Endothelial cell of umbilical vein (primary cell): ENCODE results near the gene LARGE1. TPM values are rescaled to one million over a fixed set of nuclear protein-coding genes. Genes with fewer than 3 reads are reported as not detected.

Experiments
- BruUV-seq: library from RNA; stranded (reverse); fragments of 400-500 nt; replicated peaks from 2 replicates; lab custom pipeline; 2021; lab: Mats Ljungman, UMichigan
- CTCF ChIA-PET: fragments of 300-600, 350-600 bp; sonication (Branson Sonifier 250); formaldehyde crosslinking; loops from one replicate; lab custom pipeline; 2021; ENCODE audit warnings: antibody characterized with exemption, inconsistent platforms; lab: Charles Lee
- POLR2A ChIA-PET: fragments of 300-600, 350-600 bp; sonication (Branson Sonifier 250); formaldehyde crosslinking; loops from one replicate; lab custom pipeline; 2021; ENCODE audit warnings: antibody characterized with exemption, inconsistent platforms; lab: Charles Lee
- DNase-seq: peaks from one replicate; pipeline ENCODE4 v3.0.0-alpha.2; 2011; ENCODE audit warnings: low read depth, low spot score
- FAIRE-seq: peaks from 2 replicates; lab custom pipeline; 2011; peaks lifted over from hg19 to GRCh38; lab: Jason Lieb, UNC
- H2AFZ ChIP-seq: 2 replicates; pipeline ENCODE4 v1.6.0; 2012; ENCODE audit warnings: low read depth, low read length, control low read depth, inconsistent platforms
- H3K27ac ChIP-seq: 2 replicates; pipeline ENCODE4 v1.5.1; 2011; ENCODE audit warnings: low read depth, mild to moderate bottlenecking, control low read depth, low read length, moderate library complexity; ENCODE audit not compliant: insufficient read depth
- H3K27me3 ChIP-seq, 2 experiments: 2 replicates each; pipeline versions ENCODE4 v1.6.0 to v1.6.1; 2011; ENCODE audit warnings: low read length in 2 of 2, mixed read lengths in 1 of 2; ENCODE audit not compliant: control insufficient read depth in 2 of 2, insufficient read depth in 2 of 2
- H3K36me3 ChIP-seq, 2 experiments: 2 replicates in 1 of 2; 3 replicates in 1 of 2; pipeline ENCODE4 v1.5.1; 2011; ENCODE audit warnings: low read length in 2 of 2, mild to moderate bottlenecking in 1 of 2, moderate library complexity in 1 of 2; ENCODE audit not compliant: control insufficient read depth in 2 of 2, insufficient read depth in 2 of 2; ENCODE audit errors: extremely low read depth in 1 of 2
- H3K4me1 ChIP-seq: 3 replicates; pipeline ENCODE4 v1.5.1; 2011; ENCODE audit warnings: mild to moderate bottlenecking, low read length; ENCODE audit not compliant: control insufficient read depth, insufficient read depth; ENCODE audit errors: extremely low read depth
- H3K4me2 ChIP-seq: 2 replicates; pipeline ENCODE4 v1.6.1; 2011; ENCODE audit warnings: low read length, control low read depth, mixed read lengths; ENCODE audit not compliant: insufficient read depth
- H3K4me3 ChIP-seq, 3 experiments: fragments of 200-600 bp in 1 of 3; sonication (generic), shearing (Covaris generic) in 1 of 3; replicated peaks in 1 of 3; 2 replicates each; pipeline ENCODE4 v1.5.1; 2011 to 2016; ENCODE audit warnings: control low read depth in 3 of 3, low read length in 3 of 3, mild to moderate bottlenecking in 2 of 3, inconsistent platforms in 1 of 3, low read depth in 1 of 3, moderate library complexity in 1 of 3; ENCODE audit not compliant: insufficient read depth in 1 of 3
- H3K79me2 ChIP-seq: 2 replicates; pipeline ENCODE4 v1.6.0; 2012; ENCODE audit warnings: low read length, inconsistent platforms; ENCODE audit not compliant: control insufficient read depth, insufficient read depth
- H3K9ac ChIP-seq: replicated peaks from 2 replicates; pipeline ENCODE3; 2011; ENCODE audit warnings: low read length, control low read depth; ENCODE audit not compliant: insufficient read depth; ENCODE audit errors: extremely low read depth
- H3K9me1 ChIP-seq: replicated peaks from 3 replicates; pipeline ENCODE4 v1.6.0; 2011; ENCODE audit warnings: mild to moderate bottlenecking, low read length; ENCODE audit not compliant: control insufficient read depth, insufficient read depth; ENCODE audit errors: extremely low read depth
- H3K9me3 ChIP-seq: replicated peaks from 2 replicates; pipeline ENCODE4 v1.5.1; 2012; ENCODE audit warnings: low read length, inconsistent platforms; ENCODE audit not compliant: control insufficient read depth, insufficient read depth
- H4K20me1 ChIP-seq: replicated peaks from 2 replicates; pipeline ENCODE3; 2011; ENCODE audit warnings: mild to moderate bottlenecking, low read length; ENCODE audit not compliant: control insufficient read depth, insufficient read depth; ENCODE audit errors: extremely low read depth
- CTCF ChIP-seq, 2 donors: IDR thresholded peaks; 1 replicate in 1 of 2; 2 replicates in 1 of 2; pipeline ENCODE4 v1.5.1; 2011; ENCODE audit warnings: low read length in 2 of 2, mild to moderate bottlenecking in 2 of 2, moderate library complexity in 2 of 2, control low read depth in 1 of 2, inconsistent platforms in 1 of 2, low read depth in 1 of 2; ENCODE audit not compliant: insufficient read depth in 1 of 2; ENCODE audit errors: extremely low read depth in 1 of 2
- EZH2 ChIP-seq: IDR thresholded peaks from 2 replicates; pipeline ENCODE4 v1.6.1; 2012; ENCODE audit warnings: borderline replicate concordance, low read depth, mild to moderate bottlenecking, moderate library complexity, low read length, inconsistent platforms; ENCODE audit not compliant: severe bottlenecking
- FOS ChIP-seq: IDR thresholded peaks from 2 replicates; pipeline ENCODE4 v1.6.1; 2011; ENCODE audit warnings: mild to moderate bottlenecking, low read length, moderate library complexity, borderline replicate concordance; ENCODE audit not compliant: insufficient read depth
- GATA2 ChIP-seq: IDR thresholded peaks from 2 replicates; pipeline ENCODE4 v1.7.0; 2011; ENCODE audit warnings: low read depth, mild to moderate bottlenecking, moderate library complexity, mixed read lengths, low read length; ENCODE audit not compliant: insufficient read length, insufficient read depth
- JUN ChIP-seq: IDR thresholded peaks from 2 replicates; pipeline ENCODE4 v1.6.1; 2011; ENCODE audit warnings: borderline replicate concordance, low read depth; ENCODE audit not compliant: insufficient read length, insufficient read depth
- MAX ChIP-seq: IDR thresholded peaks from 2 replicates; pipeline ENCODE4 v1.6.1; 2011; ENCODE audit not compliant: insufficient read depth, insufficient read length
- MYC ChIP-seq: IDR thresholded peaks from one replicate; pipeline ENCODE4 v1.6.1; 2011; ENCODE audit warnings: mild to moderate bottlenecking, low read depth, low read length
- POLR2A ChIP-seq: IDR thresholded peaks from 2 replicates; pipeline ENCODE4 v1.6.1; 2012; ENCODE audit warnings: low read depth, mild to moderate bottlenecking, control low read depth, low read length
- POLR2AphosphoS5 ChIP-seq: IDR thresholded peaks from 2 replicates; pipeline ENCODE4 v1.6.1; 2012; ENCODE audit warnings: low read depth, mild to moderate bottlenecking, control low read depth, low read length, moderate library complexity; ENCODE audit not compliant: insufficient read depth
- dilution Hi-C: fragments of 300-500 bp; cut with MboI; formaldehyde crosslinking; loops from one replicate; pipeline ENCODE4 v1.15.0; 2019; ENCODE audit warnings: low sequenced_read_pairs; ENCODE audit not compliant: extremely low pct_ligation_motif_present
- intact Hi-C: fragments of 100-400 bp; cut with micrococcal nuclease; formaldehyde crosslinking; loops from one replicate; pipeline ENCODE4 v1.10.0; 2022
- polyA plus RNA-seq, 4 experiments: library from polyadenylated mRNA; depleted of rRNA in 3 of 4; stranded (reverse) in 3 of 4; unstranded in 1 of 4; fragments of >200 nt; gene quantifications; 2 replicates each; pipeline versions ENCODE4 v1.2.1 to v1.2.3, GENCODE V29; 2011 to 2012; ENCODE audit warnings: missing spikeins in 1 of 4
- total RNA-seq: library from RNA; stranded (reverse); gene quantifications from 2 replicates; pipeline ENCODE4 v1.2.3, GENCODE V29; 2021

Gene LARGE1
- total and polyA plus RNA-seq, 2 donors (not counting 3 experiments of a cell fraction or from before 2014, with no cell fraction given) = 0.95 to 4.4 TPM

GRCh38 chr22:33597274-33597985 lies 322.8 kb downstream of the LARGE1 start:
- dilution Hi-C loops (no loop called here), intact Hi-C loops (no loop called here)
- no peaks in the 10 kb centered on the region for H3K9me1 ChIP-seq
- DNase-seq (no peak), FAIRE-seq (no peak)
- peaks cover 6% of the 10 kb centered on the region for H3K9me3 ChIP-seq
- no peak overlapping the region for H3K4me3 ChIP-seq
- no peak overlapping the region for H3K9ac ChIP-seq
- no peaks in the 10 kb centered on the region for H3K36me3 ChIP-seq
- H3K4me2 ChIP-seq = no peak overlapping the region
- no peak for TF ChIP-seq POLR2AphosphoS5
- no peak for TF ChIP-seq JUN
- no peak for TF ChIP-seq CTCF (IDR thresholded peaks at IDR 0.05; ENCODE audit: extremely low read depth in 1 of 2, insufficient read depth in 1 of 2, low read depth in 1 of 2, low read length in 2 of 2)
- H4K20me1 ChIP-seq = no peaks in the 10 kb centered on the region
- no TSS peak for BruUV-seq
- CTCF ChIA-PET = no interaction called here
- H3K27me3 ChIP-seq = no peaks in the 10 kb centered on the region
- no peak overlapping the region for H3K27ac ChIP-seq
- H2AFZ ChIP-seq = no peak overlapping the region
- POLR2A ChIA-PET = no interaction called here
- H3K79me2 ChIP-seq = no peaks in the 10 kb centered on the region
- no peaks in the 10 kb centered on the region for H3K4me1 ChIP-seq

DNA sequence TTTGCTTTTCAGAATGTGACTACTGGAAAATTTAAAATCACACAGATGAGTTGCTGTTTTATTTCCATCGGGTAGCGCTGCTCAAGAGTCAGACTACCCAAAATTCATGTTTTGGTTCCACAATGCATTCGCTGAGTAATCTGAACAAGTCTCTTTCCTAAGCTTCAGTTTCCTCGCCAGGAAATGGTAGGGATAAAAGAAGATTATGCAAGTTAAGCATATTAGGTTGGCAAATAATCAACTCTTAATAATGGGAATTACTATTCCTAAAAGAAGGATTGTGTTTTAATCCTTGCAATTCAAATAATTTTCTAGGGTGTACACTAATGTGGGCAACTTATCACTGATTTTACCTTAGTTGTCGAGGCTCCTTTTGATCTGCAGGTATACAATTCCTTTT lies 326.5 kb downstream of the LARGE1 start:
- H3K9ac ChIP-seq = no peak overlapping the region
- no peak overlapping the region for H2AFZ ChIP-seq
- peaks cover 3% of the 10 kb centered on the region for H3K9me3 ChIP-seq
- H3K27ac ChIP-seq = no peak overlapping the region
- intact Hi-C loops = no loop called here
- DNase-seq (no peak), FAIRE-seq (no peak)
- H3K4me1 ChIP-seq = no peaks in the 10 kb centered on the region
- CTCF ChIA-PET = no interaction called here
- H3K27me3 ChIP-seq = no peaks in the 10 kb centered on the region
- dilution Hi-C loops = no loop called here
- H3K4me2 ChIP-seq = no peak overlapping the region
- no peaks in the 10 kb centered on the region for H3K79me2 ChIP-seq
- BruUV-seq = no TSS peak
- no peak overlapping the region for H3K4me3 ChIP-seq
- H3K9me1 ChIP-seq = no peaks in the 10 kb centered on the region
- no peaks in the 10 kb centered on the region for H4K20me1 ChIP-seq
- POLR2A ChIA-PET = no interaction called here
- TF ChIP-seq EZH2 = no peak
- TF ChIP-seq POLR2A = no peak
- no peak for TF ChIP-seq MYC
- TF ChIP-seq FOS = no peak
- TF ChIP-seq GATA2 = no peak
- no peak for TF ChIP-seq JUN
- no peak for TF ChIP-seq POLR2AphosphoS5
- no peak for TF ChIP-seq CTCF (IDR thresholded peaks at IDR 0.05; ENCODE audit: extremely low read depth in 1 of 2, insufficient read depth in 1 of 2, low read depth in 1 of 2, low read length in 2 of 2)
- no peak for TF ChIP-seq MAX
- H3K36me3 ChIP-seq = no peaks in the 10 kb centered on the region
